Activated CD4-positive, alpha-beta T cell treated with anti-CD3 and anti-CD28 coated beads for 36 hours (primary cell): ENCODE results near the gene WDR64. TPM values are rescaled to one million over a fixed set of nuclear protein-coding genes. Genes with fewer than 3 reads are reported as not detected.
A peak's percentile ranks its signal among the peaks of the same experiment; 100 is the strongest.
"Not testable (repeated sequence)": the region's sequence is repeated elsewhere in the genome, so short reads cannot be mapped to it uniquely, and the experiment has no call there.

Source experiments
- ATAC-seq: fragments of 200-7000 bp; cut with Tn5 transposase; one replicate; pipeline ENCODE4 v1.10.0; 2021; ENCODE audit warnings: mild to moderate bottlenecking, moderate library complexity
- CTCF ChIA-PET: fragments of 350-600 bp; sonication (Branson Sonifier 250); formaldehyde crosslinking; loops from one replicate; lab custom pipeline; 2021; ENCODE audit warnings: antibody characterized with exemption; lab: Charles Lee
- POLR2A ChIA-PET: fragments of 350-600 bp; sonication (Branson Sonifier 250); formaldehyde crosslinking; loops from one replicate; lab custom pipeline; 2021; ENCODE audit warnings: antibody characterized with exemption, inconsistent platforms; lab: Charles Lee
- DNase-seq: peaks from one replicate; pipeline ENCODE4 v3.0.0-alpha.2; 2020
- H3K27ac Mint-ChIP-seq: one replicate; pipeline ENCODE4 v1.8.0; 2021; ENCODE audit warnings: mixed read lengths
- H3K27me3 Mint-ChIP-seq: one replicate; pipeline ENCODE4 v1.8.0; 2021; ENCODE audit warnings: mixed read lengths
- H3K36me3 Mint-ChIP-seq: one replicate; pipeline ENCODE4 v1.8.0; 2021; ENCODE audit warnings: low read depth, mixed read lengths
- H3K4me1 Mint-ChIP-seq: one replicate; pipeline ENCODE4 v1.8.0; 2021; ENCODE audit warnings: mixed read lengths
- H3K4me3 Mint-ChIP-seq: one replicate; pipeline ENCODE4 v1.8.0; 2021; ENCODE audit warnings: mild to moderate bottlenecking, moderate library complexity, mixed read lengths
- H3K9me3 Mint-ChIP-seq: one replicate; pipeline ENCODE4 v1.8.0; 2021; ENCODE audit warnings: low read depth, mixed read lengths
- intact Hi-C, 2 experiments: fragments of 100-400 bp; cut with DNase I in 1 of 2; cut with micrococcal nuclease in 1 of 2; formaldehyde crosslinking; loops; one replicate each; pipeline versions ENCODE4 v1.14.2 to v1.15.1; 2022 to 2024; cut with DNase I, micrococcal nuclease
- total RNA-seq, 2 experiments: library from RNA; stranded (reverse); gene quantifications; one replicate each; pipeline ENCODE4 v1.2.3, GENCODE V29; 2021

Gene WDR64
- total RNA-seq, 2 experiments from 2014 or later = not detected

GRCh38 chr1:241715956-241716355, 63.9 kb downstream of the WDR64 start:
- Mint-ChIP-seq H3K27me3 (peaks cover 11% of the 10 kb centered on the region), H3K36me3 (no peaks in the 10 kb centered on the region), H3K4me1 (peaks cover 19% of the 10 kb centered on the region), H3K9me3 (no peaks in the 10 kb centered on the region), H3K27ac (no peak overlapping the region), H3K4me3 (no peak overlapping the region)
- ChIA-PET POLR2A (no interaction called here), CTCF (interaction anchor here (1.1 kb wide), 1 partner anchor 104 kb away, joined by 3 read pairs; no protein-coding TSS in a partner anchor)
- DNase-seq (no peak), ATAC-seq (no peak)
- intact Hi-C loops = loop anchor here (2.0 to 5.0 kb wide), 4 partner anchors 39 to 184 kb away; partner anchors contain the start of genes CHML (in 1 of the 2), EXO1 (in 1 of the 2), KMO (in 1 of the 2) and OPN3 (in 1 of the 2)

- intact Hi-C loops = loop anchor here (1.0 to 5.0 kb wide), 5 partner anchors 40 to 185 kb away; partner anchors contain the start of genes CHML (in 1 of the 2), EXO1 (in 1 of the 2), KMO (in 1 of the 2) and OPN3 (in 1 of the 2)
- peak; percentile 94 for ATAC-seq
Observed at GRCh38 chr1:241716915-241717656, 65.0 kb downstream of the WDR64 start.

GRCh38 chr1:241717975-241718374, 65.9 kb downstream of the WDR64 start:
- intact Hi-C loops = loop anchor here (1.0 to 5.0 kb wide), 5 partner anchors 41 to 186 kb away; partner anchors contain the start of genes CHML (in 1 of the 2), EXO1 (in 1 of the 2), KMO (in 1 of the 2) and OPN3 (in 1 of the 2)
- H3K27ac Mint-ChIP-seq = no peak overlapping the region
- CTCF ChIA-PET = no interaction called here

More at GRCh38 chr1:241716915-241717656, 65.0 kb downstream of the WDR64 start:
- ChIA-PET CTCF (no interaction called here), POLR2A (interaction anchor here (0.5 kb wide), 1 partner anchor 31 kb away, joined by 3 read pairs; no protein-coding TSS in a partner anchor)
- Mint-ChIP-seq H3K36me3 (no peaks in the 10 kb centered on the region), H3K4me1 (peaks cover 19% of the 10 kb centered on the region), H3K4me3 (no peak overlapping the region), H3K27me3 (peaks cover 11% of the 10 kb centered on the region), H3K9me3 (no peaks in the 10 kb centered on the region), H3K27ac (no peak overlapping the region)
- peak; percentile 46 for DNase-seq

GRCh38 chr1:241721011-241721410, 68.9 kb downstream of the WDR64 start:
- peaks cover 19% of the 10 kb centered on the region for H3K4me1 Mint-ChIP-seq
- ChIA-PET CTCF (no interaction called here), POLR2A (no interaction called here)
- H3K9me3 Mint-ChIP-seq = no peaks in the 10 kb centered on the region
- no peaks in the 10 kb centered on the region for H3K36me3 Mint-ChIP-seq
- no peak overlapping the region for H3K27ac Mint-ChIP-seq
- DNase-seq (no peak), ATAC-seq (no peak)
- H3K27me3 Mint-ChIP-seq = peaks cover 12% of the 10 kb centered on the region
- H3K4me3 Mint-ChIP-seq = no peak overlapping the region
- intact Hi-C loops = no loop called here

More at GRCh38 chr1:241717975-241718374, 65.9 kb downstream of the WDR64 start:
- no peaks in the 10 kb centered on the region for H3K36me3 Mint-ChIP-seq
- H3K4me3 Mint-ChIP-seq = no peak overlapping the region
- POLR2A ChIA-PET = no interaction called here
- H3K4me1 Mint-ChIP-seq = peaks cover 19% of the 10 kb centered on the region
- peak; percentile 31 for ATAC-seq
- peaks cover 11% of the 10 kb centered on the region for H3K27me3 Mint-ChIP-seq
- DNase-seq = no peak
- H3K9me3 Mint-ChIP-seq = no peaks in the 10 kb centered on the region

- Mint-ChIP-seq H3K4me3 (no peak overlapping the region), H3K27ac (no peak overlapping the region), H3K4me1 (peaks cover 4% of the 10 kb centered on the region), H3K27me3 (peaks cover 15% of the 10 kb centered on the region), H3K36me3 (no peaks in the 10 kb centered on the region), H3K9me3 (no peaks in the 10 kb centered on the region)
- no peak for DNase-seq
- POLR2A ChIA-PET = no interaction called here
- intact Hi-C loops = no loop called here
- CTCF ChIA-PET = no interaction called here
- no peak for ATAC-seq
Observed at GRCh38 chr1:241722947-241723346, 70.9 kb downstream of the WDR64 start.

- Mint-ChIP-seq H3K4me3 (no peak overlapping the region), H3K36me3 (no peaks in the 10 kb centered on the region), H3K4me1 (no peaks in the 10 kb centered on the region), H3K27me3 (peaks cover 14% of the 10 kb centered on the region), H3K27ac (no peak overlapping the region), H3K9me3 (no peaks in the 10 kb centered on the region)
- ChIA-PET POLR2A (no interaction called here), CTCF (interaction anchor here (0.6 to 0.7 kb wide), 2 partner anchors 10 to 22 kb away, joined by 3 read pairs; no protein-coding TSS in a partner anchor)
- intact Hi-C loops = no loop called here
- DNase-seq = no peak
- no peak for ATAC-seq
Observed at GRCh38 chr1:241724741-241725356, 72.8 kb downstream of the WDR64 start.

GRCh38 chr1:241730031-241730430, 78.0 kb downstream of the WDR64 start:
- intact Hi-C loops = no loop called here
- ATAC-seq (no peak), DNase-seq (no peak)
- Mint-ChIP-seq H3K27me3 (peaks cover 10% of the 10 kb centered on the region), H3K4me3 (no peak overlapping the region), H3K9me3 (no peaks in the 10 kb centered on the region), H3K27ac (no peak overlapping the region), H3K4me1 (no peaks in the 10 kb centered on the region), H3K36me3 (no peaks in the 10 kb centered on the region)
- CTCF ChIA-PET = no interaction called here
- POLR2A ChIA-PET = no interaction called here

GRCh38 chr1:241733899-241734298, 81.8 kb downstream of the WDR64 start:
- Mint-ChIP-seq H3K36me3 (no peaks in the 10 kb centered on the region), H3K9me3 (no peaks in the 10 kb centered on the region), H3K27ac (no peak overlapping the region), H3K4me1 (peaks cover 4% of the 10 kb centered on the region), H3K4me3 (no peak overlapping the region), H3K27me3 (peaks cover 7% of the 10 kb centered on the region)
- POLR2A ChIA-PET = no interaction called here
- DNase-seq = no peak
- ATAC-seq = no peak
- CTCF ChIA-PET = no interaction called here
- intact Hi-C loops = no loop called here

- DNase-seq = no peak
- H3K4me3 Mint-ChIP-seq = no peak overlapping the region
- peaks cover 4% of the 10 kb centered on the region for H3K4me1 Mint-ChIP-seq
- ChIA-PET CTCF (no interaction called here), POLR2A (no interaction called here)
- ATAC-seq = no peak
- intact Hi-C loops = no loop called here
- H3K27me3 Mint-ChIP-seq = peaks cover 4% of the 10 kb centered on the region
- no peak overlapping the region for H3K27ac Mint-ChIP-seq
- no peaks in the 10 kb centered on the region for H3K36me3 Mint-ChIP-seq
- H3K9me3 Mint-ChIP-seq = no peaks in the 10 kb centered on the region
Observed at GRCh38 chr1:241734533-241734932, 82.5 kb downstream of the WDR64 start.

GRCh38 chr1:241735493-241735926, 83.4 kb downstream of the WDR64 start:
- intact Hi-C loops, H3K4me1 Mint-ChIP-seq, ATAC-seq, H3K36me3 Mint-ChIP-seq, DNase-seq, H3K9me3 Mint-ChIP-seq, CTCF ChIA-PET, H3K4me3 Mint-ChIP-seq, POLR2A ChIA-PET, H3K27me3 Mint-ChIP-seq, H3K27ac Mint-ChIP-seq: not testable (repeated sequence)

- DNase-seq = no peak
- intact Hi-C loops = no loop called here
- Mint-ChIP-seq H3K4me3 (no peak overlapping the region), H3K36me3 (no peaks in the 10 kb centered on the region), H3K9me3 (no peaks in the 10 kb centered on the region), H3K27me3 (peaks cover 3% of the 10 kb centered on the region), H3K4me1 (peaks cover 4% of the 10 kb centered on the region), H3K27ac (no peak overlapping the region)
- ChIA-PET CTCF (no interaction called here), POLR2A (no interaction called here)
- no peak for ATAC-seq
Observed at GRCh38 chr1:241736387-241736786, 84.3 kb downstream of the WDR64 start.
